ENCODE results near the gene PRKAG1.

PRKAG1 gene

DNA sequence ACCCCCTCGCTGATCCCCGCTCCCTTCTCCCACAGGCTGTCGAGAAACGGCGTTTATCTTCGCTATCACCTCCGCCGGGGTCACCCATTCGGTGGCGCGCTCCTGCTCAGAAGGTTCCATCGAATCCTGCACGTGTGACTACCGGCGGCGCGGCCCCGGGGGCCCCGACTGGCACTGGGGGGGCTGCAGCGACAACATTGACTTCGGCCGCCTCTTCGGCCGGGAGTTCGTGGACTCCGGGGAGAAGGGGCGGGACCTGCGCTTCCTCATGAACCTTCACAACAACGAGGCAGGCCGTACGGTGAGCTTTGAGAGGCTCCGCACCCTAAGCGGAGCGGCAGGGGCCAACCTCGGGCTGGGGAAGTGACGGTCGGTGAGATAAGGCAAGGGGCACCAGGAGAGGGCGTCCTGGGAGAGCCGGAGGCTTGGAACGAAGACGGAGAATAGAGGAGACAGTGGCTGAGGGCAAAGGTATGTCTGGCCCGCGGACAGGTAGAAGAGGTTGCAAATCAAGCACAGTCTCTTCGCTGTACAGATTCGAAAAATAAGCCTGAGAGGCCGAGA is 38.1 kb downstream of the PRKAG1 start:
- DNase-seq, result no peak

DNA sequence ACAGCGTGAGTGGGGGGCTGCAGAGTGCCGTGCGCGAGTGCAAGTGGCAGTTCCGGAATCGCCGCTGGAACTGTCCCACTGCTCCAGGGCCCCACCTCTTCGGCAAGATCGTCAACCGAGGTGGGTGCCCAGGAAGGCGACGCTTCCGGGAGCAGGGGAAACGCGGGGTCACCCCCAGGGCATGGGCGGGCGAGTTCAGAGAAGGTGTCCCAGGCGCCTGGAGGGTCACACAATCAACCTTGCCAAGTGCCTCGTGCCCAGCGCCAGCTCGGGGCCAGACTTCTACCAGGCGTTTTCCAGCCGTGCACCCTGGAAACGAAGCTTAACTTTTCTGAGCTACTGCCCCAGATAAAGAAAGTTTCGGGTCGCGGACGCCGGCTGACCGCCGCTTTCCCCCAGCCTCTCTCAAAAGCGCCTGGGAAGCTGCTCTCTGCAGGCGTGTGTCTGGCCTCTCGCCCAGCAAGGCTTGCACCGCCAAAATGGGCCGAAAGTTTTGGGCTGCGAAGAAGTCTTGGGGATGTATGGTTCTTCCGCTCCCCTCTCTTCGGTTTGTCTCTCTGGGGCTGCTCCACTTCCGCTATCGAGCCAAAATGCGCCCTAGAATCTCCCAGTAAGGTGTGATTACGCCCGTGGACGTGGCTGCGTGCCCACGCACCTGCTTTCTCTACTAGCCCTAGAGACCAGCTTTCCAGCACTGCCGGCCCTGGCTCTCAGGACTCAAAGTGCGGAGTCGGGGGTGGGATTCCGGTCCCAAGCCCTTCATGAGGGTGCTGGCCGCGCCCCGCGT is 38.8 kb downstream of the PRKAG1 start:
- no peak for DNase-seq

DNA sequence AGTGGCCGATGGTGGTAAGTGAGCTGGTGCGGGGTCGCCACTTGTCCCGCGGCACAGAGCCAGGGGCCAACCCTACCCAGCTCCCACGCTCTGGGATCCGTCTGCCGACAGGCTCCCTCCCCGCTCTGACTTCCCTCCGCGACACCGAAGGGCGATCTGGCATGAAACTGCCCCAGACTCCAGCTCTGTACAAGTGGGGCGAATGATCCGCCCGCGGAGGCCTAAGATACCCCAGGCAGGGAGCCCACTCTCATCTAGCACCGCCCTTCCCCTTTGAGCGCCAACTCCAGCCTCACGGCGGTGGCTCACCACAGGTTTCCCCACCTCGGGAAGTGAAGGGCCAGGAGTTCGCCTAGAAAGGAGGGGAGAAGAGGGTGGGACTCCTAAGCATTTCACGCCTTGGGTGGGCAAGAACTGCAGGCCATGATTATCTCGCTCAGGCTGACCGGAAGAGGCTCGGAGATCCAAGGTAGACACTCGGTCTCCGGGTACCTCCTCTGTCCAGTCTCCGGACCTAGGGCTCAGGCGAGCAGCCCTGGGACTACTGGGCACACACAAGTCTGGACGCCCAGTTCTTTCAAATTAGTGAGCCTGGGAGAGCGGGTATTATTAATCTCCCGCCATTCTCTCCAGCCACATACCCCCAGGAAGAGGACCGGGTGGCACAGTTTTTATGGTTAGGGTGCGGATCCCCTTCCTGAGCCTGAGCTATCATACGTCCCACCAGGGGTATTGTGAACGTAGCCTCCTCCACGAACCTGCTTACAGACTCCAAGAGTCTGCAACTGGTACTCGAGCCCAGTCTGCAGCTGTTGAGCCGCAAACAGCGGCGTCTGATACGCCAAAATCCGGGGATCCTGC is 39.6 kb downstream of the PRKAG1 start:
- no peak for DNase-seq

DNA sequence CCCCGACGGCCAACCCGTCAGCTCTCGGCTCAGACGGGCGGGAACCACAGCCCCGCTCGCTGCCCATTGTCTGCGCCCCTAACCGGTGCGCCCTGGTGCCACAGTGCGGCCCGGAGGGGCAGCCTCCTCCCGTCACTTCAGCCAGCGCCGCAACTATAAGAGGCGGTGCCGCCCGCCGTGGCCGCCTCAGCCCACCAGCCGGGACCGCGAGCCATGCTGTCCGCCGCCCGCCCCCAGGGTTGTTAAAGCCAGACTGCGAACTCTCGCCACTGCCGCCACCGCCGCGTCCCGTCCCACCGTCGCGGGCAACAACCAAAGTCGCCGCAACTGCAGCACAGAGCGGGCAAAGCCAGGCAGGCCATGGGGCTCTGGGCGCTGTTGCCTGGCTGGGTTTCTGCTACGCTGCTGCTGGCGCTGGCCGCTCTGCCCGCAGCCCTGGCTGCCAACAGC is 40.3 kb downstream of the PRKAG1 start, which contains the start of gene WNT1:
Gene WNT1, plus strand, starts transcription at position 32 of the 450 bp plus-strand sequence. Its CDS starts 329 bp downstream, at position 361.
- no peak for DNase-seq

DNA sequence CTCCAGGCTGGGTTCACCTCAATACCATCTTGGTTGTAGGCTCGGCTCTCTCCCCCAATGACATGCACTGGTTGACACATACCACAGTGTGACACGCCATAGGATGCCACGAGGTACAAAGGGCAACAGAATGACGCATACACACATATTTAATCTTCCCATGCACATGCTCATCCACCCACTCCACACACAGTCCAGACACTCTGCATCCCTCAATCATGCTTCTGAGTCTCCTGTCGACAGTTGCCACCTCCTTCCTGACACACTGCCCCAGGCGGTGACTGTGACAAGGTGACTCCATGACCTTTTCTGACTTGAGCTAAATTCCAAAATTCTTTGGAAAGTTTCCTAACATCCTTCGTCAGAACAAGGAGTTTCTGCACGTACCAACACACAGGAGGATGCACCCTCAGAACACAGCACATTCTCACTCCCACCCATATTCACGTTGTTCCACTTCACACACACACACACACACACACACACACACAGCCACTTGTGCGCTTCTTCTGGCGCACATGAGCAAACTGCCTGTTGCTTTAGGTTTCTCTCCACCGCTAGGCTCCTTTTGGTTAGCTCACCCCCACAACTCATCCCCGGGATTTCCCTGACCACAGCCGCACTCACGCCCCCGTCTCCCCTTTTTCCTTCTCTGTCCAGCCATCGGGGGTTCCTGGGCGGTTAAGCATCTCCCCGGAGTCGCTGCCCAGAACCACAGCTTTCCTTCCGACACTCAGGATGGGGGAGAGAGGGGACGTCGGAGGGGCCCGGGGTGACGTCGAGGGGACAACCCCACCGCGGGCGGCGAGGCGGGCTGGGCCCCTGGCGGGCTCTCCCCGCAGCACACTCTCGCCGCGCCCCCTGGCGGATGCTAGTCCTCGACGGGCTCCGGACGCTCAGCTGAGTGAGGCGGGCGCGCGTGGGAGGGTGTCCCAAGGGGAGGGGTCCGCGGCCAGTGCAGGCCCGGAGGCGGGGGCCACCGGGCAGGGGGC is 41.0 kb downstream of the PRKAG1 start:
- DNase-seq, result peak; percentile 84 to 85

DNA sequence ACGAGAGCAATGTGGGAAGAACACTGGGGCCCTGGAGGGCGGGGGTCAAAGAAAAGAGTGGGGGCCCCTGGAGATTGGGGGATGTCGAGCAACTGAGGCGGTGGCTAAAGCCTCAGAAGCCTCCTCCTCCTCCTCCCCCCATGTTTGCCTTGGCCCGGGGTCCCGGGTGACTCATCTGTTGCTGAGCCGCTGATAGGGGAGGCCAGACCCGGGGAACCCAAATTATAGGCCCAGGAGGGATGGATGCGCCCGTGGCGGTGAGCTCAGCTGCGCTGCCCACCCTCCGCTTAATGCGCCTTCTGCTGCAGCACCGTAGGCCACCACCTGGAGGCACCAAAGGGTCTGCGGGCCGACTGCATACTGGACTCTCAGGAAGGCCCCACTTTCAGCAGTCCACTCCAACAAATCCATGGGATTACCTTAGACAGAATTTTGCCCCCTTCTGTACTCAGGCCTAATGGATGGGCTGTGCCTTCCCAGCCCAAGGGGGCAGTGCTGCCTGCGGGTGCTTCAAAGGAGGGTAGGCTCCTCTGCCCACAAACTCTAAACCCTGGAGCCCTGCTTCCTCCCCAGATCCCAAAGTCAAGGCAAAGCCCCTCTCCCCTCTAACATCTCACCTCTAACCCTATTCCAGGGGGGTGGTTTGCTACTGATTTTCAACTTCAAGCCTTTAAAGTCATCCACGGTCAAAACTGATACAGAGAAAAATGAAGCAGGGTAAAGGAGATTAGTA is 44.5 kb downstream of the PRKAG1 start:
- peak in 1 of 2 donors; percentile 58 for DNase-seq

DNA sequence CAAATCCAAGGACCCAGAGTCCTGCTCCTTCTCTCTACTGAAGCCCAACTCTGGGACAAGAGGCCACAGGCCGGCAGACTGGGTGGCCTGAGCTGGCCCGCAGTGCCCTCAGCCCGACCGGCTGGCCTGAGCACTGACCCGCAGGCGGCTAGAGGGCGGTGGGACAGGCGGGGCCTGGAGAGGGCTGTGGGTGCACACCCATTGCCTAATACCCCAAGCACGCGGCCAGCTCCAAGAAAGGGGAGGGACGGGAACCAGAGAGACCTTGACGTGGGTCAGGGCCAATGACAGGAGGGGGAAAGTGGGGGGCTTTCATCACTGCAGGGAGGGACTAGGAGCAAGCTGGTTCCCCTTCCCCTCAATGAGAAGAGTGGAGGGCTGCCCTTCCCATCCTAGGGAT is 45.0 kb downstream of the PRKAG1 start:
- DNase-seq, result peak in 1 of 2 donors; percentile 51

DNA sequence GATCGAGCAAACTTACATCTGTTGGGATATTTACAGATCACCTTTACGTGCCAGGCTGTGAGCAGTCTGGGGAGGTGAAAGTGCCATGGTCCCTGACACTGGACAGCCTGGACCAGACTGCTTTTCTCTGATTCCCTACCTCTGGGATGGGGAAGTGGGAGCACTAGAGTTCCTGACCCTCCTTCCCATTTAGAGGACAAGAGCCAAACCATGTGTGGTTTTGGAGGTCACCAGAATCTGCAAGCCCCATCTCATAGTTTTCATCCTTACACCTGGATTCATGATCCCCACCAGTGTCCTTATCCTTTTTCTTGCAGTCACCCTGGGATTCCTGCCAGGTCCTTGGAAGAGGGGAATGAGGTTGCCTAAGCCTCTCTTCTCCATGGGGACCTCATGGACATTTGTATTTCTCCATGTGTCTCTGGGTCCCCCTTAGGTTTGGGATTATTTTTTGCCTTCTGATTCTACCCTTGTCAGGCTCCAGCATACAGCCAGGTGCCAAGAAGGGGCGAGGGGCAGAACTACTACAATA is 45.6 kb downstream of the PRKAG1 start:
- no peak for DNase-seq

DNA sequence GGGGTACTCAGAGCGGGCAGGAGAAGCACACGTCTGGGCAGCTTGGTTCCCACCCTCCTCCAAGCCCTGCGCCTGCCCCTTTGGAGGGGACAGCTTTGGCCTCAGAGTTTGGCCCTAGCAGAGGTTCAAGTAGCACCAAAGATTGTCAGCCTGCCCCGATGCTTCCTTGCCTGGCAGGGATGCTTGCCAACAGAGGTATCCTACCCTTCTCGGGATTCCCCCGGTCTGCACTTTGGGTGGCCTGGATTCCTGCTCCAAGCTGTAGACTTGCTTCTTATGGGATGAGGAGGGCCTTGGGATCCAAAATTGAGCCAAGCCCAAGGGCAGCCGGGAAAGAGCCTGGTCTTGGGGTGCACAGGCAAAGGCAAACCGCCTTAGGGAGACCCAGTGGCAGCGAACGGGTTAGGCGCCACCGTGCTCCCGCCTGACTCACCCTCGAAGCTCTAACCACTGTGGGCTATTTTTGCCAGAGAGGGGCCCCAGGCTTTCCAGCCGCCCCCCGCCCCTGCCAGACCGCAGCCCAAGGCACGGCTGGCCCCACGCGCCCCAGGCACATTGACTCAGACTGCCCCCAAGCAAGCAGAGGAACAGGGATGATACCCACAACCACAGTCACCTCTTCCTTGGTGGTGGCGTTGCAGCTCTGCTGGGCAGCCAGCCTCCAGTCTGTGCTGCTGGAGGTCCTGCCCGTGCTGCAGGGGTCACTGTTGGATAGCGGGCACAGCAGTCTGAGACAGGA is 46.2 kb downstream of the PRKAG1 start:
- no peak for DNase-seq

DNA sequence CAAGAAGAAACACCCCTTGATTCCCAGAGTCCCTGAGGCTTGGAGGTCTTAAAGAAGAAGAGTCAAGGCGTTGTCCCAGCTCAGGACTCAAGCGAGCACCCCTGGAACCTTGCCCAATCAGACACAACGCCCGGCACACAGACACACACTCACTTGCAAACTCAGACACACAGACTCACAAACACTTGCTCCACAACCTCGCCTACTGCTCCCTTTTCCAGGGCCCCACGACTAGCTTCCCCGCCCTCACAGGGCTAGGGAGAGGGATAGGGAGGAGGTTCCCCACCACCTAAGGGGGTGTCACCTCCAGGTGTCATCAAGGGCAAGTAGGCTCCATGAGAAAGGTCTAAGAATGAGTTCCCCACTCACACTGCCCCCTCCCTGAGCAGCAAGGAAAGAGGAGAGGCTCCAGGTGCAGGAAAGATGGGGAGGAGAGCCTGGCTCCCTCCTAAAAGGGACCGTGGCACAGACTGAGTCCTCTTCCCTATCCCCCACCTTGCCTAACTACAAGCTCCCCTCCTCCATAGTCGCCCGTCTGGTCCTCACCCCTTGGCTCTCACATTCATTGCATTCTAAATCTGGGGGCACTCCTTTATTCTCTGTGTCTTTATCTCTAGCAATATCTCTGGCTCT is 47.8 kb downstream of the PRKAG1 start:
- no peak for DNase-seq

DNA sequence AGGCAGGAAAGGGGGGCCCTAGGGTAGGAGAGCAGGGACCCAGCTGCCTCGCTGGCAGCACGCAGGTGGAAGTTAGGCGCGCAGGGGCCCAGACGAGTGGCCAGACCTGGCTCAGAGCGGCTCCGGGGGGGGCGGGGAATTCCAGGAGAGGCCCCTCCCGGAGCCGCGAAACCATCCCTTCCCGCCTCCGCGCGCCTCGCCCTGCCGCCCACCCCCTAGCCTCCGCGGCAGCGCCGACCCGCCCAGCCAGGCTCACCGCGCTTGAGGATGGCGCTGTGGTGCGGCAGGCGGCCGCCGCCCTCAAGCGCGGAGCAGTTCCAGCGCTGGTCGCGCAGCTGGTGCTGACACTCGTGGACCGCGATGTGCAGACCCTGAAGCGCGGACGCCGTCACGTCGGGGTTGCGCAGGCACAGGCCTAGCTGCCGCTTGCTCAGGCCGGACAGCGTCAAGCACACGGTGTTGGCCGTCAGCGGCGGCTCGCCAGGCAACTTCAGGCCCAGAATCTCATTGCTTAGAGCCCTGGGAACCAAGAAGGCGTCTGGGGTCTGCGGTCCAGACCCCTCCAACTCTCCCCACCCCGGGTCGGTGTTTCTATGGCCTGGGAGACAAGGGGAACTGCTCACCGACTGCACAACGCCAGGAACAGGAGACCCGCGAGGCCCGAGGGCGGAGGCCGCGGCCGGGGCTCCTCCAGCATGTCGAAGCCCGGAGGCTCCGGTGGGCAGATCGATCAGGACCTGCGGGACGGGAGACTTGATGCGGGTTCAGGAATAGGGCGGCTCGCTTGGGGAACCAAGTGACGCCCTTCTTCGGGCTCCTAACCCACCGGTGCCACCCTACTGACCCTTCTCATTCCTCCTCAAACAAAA is 48.5 kb downstream of the PRKAG1 start:
- no peak for DNase-seq

DNA sequence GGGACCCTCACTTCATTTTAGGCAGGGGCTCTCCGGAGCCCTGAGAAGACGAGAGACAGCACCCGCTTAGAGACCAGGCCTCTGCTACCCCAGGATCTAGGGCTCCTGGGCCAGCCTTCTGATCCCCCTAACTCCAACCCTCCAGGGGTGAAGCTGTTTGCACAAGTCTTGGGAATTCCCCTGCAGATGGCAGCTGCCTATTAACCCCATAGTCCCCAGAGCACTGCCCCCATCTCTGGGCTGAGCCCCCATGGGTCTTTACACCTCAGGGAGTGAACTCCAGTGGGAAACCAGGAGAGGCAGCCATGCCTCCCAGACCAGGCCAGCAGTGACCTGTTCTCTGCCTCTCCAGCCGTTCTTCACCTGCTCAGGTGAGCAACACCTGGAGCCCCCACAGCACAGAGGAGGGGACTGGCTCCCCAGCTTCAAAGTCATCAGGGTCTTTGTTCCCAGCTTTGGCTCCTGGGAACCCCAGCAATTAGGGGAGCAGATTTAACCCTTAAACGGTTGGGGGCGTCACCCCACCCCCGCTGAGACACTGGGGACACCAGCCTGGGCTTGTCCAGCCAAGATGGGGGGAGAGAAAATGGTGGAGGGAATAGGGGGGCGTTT is 49.3 kb downstream of the PRKAG1 start:
- DNase-seq, result no peak

DNA sequence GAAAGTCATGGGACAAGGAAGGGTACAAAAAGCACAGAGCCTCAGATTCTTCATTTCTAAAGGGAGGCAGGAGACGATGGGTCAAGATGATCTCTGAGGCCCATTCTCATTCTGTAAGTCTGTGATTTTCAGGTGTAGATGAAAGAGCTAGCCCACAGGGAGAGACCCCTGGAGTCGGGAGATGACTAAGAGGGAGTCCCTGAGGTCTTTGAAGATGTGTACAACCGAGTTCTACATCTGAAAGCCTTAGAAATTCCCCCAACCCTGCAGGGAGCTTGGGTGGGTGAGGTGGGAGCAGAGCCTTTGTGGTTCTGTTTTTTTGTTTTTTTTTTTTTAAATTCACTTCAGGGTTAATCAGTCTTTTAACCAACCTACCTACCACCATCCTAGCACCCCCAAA is 50.1 kb downstream of the PRKAG1 start:
- DNase-seq, result no peak

DNA sequence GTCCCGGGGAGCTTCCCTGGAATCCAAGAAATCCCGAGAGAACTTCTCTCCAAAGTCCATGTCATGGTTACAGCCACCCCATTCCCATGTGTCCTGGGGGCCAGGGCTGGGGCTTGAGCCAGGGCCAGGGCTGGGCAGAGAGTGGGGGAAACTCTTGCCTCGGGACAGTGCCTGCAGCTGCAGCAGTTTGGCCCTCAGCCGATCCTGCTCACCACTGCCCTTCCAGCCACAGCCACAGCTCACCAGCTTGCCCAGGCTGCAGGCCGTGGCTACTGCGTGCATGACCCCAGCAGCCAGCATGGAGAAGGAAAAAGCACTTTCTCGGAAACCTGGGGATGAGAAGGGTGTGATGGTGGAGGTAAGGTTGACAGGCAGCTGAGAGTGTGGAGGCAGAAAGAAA is 50.6 kb downstream of the PRKAG1 start:
- DNase-seq, result no peak

DNA sequence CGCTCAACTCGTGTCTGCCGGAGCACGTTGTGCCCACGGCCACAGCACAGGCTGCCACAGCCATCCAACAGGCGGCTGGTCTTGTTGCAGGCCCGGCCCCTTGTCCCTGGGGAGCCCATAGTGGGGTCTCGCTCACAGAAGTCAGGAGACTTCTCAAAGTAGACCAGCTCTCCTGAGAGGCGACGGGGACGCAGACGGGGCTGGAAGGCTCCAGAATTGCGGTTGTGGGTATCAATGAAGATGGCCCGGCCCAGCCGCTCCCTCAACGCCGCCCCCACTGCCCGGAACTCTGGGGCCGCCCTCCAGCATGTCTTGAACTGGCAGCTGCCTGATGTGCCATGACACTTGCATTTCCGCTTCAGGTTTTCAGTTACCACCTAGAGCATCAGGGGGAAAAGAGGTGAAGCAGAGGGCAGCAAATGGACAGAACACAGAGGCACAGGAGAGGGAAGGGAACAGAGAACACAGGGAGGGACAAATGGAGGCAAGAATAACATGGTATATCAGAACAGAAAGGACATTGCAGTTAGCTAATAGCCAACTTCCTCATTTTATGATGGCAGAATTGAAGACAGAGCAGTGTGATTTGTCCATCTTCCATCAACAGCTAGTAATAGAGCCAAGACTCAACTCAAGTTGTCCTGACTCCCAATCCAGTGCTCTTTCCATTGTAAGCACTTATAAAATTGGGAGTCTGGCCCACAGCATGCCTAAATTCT is 52.2 kb downstream of the PRKAG1 start:
- peak in 1 of 2 donors; percentile 52 for DNase-seq

DNA sequence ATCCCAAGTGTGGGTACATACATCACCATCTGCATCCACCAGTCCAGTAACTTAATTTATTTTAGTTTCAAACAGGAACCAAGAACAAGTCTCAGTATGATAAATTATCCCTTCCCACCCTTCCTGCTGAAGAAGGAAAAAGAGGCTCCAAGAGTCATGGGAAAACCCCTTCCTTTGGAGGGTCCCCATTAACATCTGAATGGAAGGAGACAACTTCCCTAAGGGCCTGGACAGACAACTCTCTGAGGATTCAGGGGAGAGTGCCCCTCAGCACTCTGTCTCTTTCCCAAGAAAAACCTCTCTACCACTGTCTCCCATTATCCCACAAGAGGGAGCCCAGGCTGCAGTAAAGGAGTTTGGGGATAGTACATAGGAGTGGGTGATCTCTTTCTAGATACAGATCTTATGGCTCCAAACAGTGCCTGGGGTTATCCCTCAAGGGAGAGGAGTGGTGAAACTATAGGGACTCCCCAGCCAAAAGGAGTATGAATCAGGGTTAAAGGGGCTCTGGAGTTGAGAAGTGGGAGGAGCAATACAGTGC is 53.2 kb downstream of the PRKAG1 start:
- peak in 1 of 2 donors; percentile 69 for DNase-seq

DNA sequence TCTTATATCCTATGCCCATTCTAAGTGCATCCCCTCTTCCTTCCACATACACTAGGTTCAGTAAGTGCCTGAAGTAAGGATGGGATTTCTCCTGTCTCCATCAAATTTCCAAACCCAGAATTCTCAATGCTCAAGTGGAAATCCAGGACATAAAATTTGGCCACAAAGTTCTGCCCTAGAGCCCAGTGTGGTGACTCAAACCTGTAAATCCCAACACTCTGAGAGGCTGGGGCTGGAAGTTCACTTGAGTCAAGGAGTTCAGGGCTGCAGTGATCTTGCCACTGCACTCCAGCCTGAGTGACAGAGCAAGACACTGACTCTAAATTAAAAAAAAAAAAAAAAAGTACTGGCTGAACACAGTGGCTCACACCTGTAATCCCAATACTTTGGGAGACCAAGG is 56.8 kb downstream of the PRKAG1 start:
- DNase-seq, result no peak

DNA sequence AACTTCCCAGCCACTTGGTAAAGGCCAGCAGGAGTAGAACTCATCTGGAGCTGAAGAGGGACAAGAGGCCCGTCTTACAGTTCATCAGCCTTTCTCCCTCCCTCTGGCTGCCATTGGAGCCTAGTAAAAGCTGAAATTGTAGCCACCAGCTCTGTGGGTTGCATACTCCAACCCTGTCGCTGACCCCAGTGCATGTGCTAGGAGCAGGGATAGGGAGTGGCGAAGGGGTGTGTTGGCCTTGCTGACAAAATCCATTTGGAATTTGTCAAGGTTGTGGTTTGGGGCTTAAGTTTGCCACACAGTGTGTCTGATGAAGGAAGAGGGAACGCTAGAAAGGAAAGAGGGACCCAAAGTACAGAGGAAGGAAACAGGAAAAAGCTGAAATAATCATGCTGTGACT is 57.2 kb downstream of the PRKAG1 start:
- DNase-seq, result no peak
